ENCODE results near the gene ZC3H8. TPM values are rescaled to one million over a fixed set of nuclear protein-coding genes. Genes with fewer than 3 reads are reported as not detected.

ZC3H8 gene
- polyA plus RNA-seq, 2 of the 4 experiments (the other 2 are of a cell fraction) = 13.2 to 20.2 TPM

DNA sequence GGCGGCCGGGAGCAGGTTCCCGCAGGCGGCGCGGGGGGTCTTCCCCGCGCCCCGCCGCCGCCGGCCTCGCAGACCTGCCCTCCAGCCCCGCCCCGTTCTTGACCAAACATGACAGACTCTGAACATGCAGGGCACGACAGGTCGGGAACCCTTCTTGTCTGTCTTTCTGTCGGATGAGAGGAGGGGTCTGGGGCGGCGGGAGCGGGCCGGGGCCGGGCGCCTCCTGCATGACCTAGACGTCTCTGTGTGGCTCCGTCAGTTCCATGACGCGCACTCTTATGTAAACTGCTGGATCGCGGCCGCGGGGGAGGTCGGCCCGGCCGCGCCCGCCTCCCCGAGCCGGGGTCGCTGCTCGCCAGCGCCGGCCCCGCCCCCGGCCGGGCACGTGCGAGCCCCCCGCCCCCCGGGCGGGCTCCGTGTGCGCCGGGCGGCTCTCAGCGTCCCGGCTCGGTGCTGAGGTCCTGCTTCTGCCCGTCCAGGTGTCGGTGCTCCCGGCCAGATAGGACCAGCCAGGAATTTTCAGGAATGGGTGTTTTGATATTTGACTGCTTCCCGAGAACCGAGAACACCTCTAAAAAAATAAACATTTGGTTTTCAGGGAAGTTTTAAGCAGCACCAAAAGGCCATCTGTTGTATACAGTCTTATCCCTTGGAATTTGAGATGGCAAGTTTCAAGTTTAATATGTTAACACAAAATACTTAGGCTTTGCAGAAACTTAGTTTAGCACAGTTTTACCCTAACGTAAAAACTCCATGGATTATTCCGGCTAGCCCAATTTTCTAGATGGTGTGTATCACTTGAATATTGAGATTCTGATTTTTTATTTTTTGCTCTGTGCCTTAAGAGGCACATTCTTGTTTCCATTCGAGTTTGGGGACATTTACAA lies 21.3 kb upstream of the ZC3H8 start (continued):
- no peak for TF ChIP-seq KDM1A (IDR thresholded peaks at IDR 0.05; ENCODE audit: low read depth)
- TF ChIP-seq EP300 (IDR thresholded peaks at IDR 0.05) = no peak
- no peak for TF ChIP-seq FOXS1 (CRISPR knock-in tag; IDR thresholded peaks at IDR 0.05)
- no peak for TF ChIP-seq HOXB13 (CRISPR knock-in tag; IDR thresholded peaks at IDR 0.05; ENCODE audit: low read depth)
- no peak for TF ChIP-seq ZSCAN20 (CRISPR knock-in tag; IDR thresholded peaks at IDR 0.05)

GRCh38 chr2:112275311-112275886 lies 20.6 kb upstream of the ZC3H8 start, which contains the start of gene ZC3H6:
ZC3H6 (plus strand) TSS chr2:112275597; CDS start chr2:112275995, 398 bp downstream.
- CTCF ChIA-PET = no interaction called here
- peak within 1 kb of the TSS; percentile 99 for H3K27ac ChIP-seq
- ATAC-seq (peak; percentile 94 to 98), DNase-seq (ENCODE audit: low read depth in 1 of 2, low spot score in 1 of 2) (peak; percentile 72 to 99), FAIRE-seq (peak; percentile 39)
- no peaks in the 10 kb centered on the region for H3K9me3 ChIP-seq
- POLR2A ChIA-PET = no interaction called here
- H3K4me3 ChIP-seq = peak within 1 kb of the TSS; percentile 87
- H3K4me2 ChIP-seq = peak within 1 kb of the TSS; percentile 80
- 0 out of 3 replicates have a peak, but pooled peaks cover 5% of the 10 kb centered on the region for H3K4me1 ChIP-seq
- 2% methylated on average over 35 of the region's 60 CpGs for WGBS (ENCODE audit: missing lambda C conversion rate)
- TF ChIP-seq REST (IDR thresholded peaks at IDR 0.05) (peak; percentile 38; the same call in 1 of the 2 replicates), EP300 (IDR thresholded peaks at IDR 0.05) (no peak), POLR2A (IDR thresholded peaks at IDR 0.05; ENCODE audit: low read length) (peak; percentile 94), GATA3 (IDR thresholded peaks at IDR 0.05; ENCODE audit: borderline replicate concordance) (no peak; the same call in 1 of the 2 replicates), MAZ (IDR thresholded peaks at IDR 0.05; ENCODE audit: borderline replicate concordance, low read depth, low read length) (no peak), CEBPB (IDR thresholded peaks at IDR 0.05) (no peak), MYC (IDR thresholded peaks at IDR 0.05; ENCODE audit: borderline replicate concordance, low read length) (peak; percentile 62; the same call in 1 of the 2 replicates), JUNB (IDR thresholded peaks at IDR 0.05) (no peak), HES2 (IDR thresholded peaks at IDR 0.05) (no peak), ESRRA (IDR thresholded peaks at IDR 0.05; ENCODE audit: borderline replicate concordance, low read length) (0 out of 2 replicates have a peak, but pooled peaks have one; percentile 33), ZNF302 (CRISPR knock-in tag; IDR thresholded peaks at IDR 0.05) (no peak), CTCF (IDR thresholded peaks at IDR 0.05) (no peak), BHLHE40 (IDR thresholded peaks at IDR 0.05; ENCODE audit: low read depth, low read length) (no peak), RCOR1 (IDR thresholded peaks at IDR 0.05; ENCODE audit: low read depth, low read length) (no peak), HMGXB4 (CRISPR knock-in tag; IDR thresholded peaks at IDR 0.05; ENCODE audit: borderline replicate concordance) (peak; percentile 79; the same call in 1 of the 2 replicates), POLR2AphosphoS2 (conservative IDR thresholded peaks at IDR 0.05; ENCODE audit: low read length) (no peak), CHD2 (IDR thresholded peaks at IDR 0.05; ENCODE audit: low read length, partially characterized antibody) (peak; percentile 83), FOXS1 (CRISPR knock-in tag; IDR thresholded peaks at IDR 0.05) (no peak; the same call in 1 of the 2 replicates), ZC3H11A (IDR thresholded peaks at IDR 0.05) (no peak), RAD21 (conservative IDR thresholded peaks at IDR 0.05 in 1 of 2, IDR thresholded peaks at IDR 0.05 in 1 of 2) (peak in 1 of 2 experiments; percentile 4; a peak in 1 of 5 replicates), TFCP2L1 (CRISPR knock-in tag; IDR thresholded peaks at IDR 0.05) (peak; percentile 74; the same call in 1 of the 2 replicates), RFX5 (IDR thresholded peaks at IDR 0.05) (0 out of 2 replicates have a peak, but pooled peaks have one; percentile 44)
- TF ChIP-seq, protein P1, sequence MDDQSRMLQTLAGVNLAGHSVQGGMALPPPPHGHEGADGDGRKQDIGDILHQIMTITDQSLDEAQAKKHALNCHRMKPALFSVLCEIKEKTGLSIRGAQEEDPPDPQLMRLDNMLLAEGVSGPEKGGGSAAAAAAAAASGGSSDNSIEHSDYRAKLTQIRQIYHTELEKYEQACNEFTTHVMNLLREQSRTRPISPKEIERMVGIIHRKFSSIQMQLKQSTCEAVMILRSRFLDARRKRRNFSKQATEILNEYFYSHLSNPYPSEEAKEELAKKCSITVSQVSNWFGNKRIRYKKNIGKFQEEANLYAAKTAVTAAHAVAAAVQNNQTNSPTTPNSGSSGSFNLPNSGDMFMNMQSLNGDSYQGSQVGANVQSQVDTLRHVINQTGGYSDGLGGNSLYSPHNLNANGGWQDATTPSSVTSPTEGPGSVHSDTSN (IDR thresholded peaks at IDR 0.05) = peak; percentile 100
- TF ChIP-seq, protein P2, sequence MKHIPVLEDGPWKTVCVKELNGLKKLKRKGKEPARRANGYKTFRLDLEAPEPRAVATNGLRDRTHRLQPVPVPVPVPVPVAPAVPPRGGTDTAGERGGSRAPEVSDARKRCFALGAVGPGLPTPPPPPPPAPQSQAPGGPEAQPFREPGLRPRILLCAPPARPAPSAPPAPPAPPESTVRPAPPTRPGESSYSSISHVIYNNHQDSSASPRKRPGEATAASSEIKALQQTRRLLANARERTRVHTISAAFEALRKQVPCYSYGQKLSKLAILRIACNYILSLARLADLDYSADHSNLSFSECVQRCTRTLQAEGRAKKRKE (CRISPR knock-in tag; IDR thresholded peaks at IDR 0.05; ENCODE audit: low read depth) = no peak

Measured in A549 (cell line).